ENCODE measurements around the gene EXOC4.
"Not testable (repeated sequence)": the region's sequence is repeated elsewhere in the genome, so short reads cannot be mapped to it uniquely, and the experiment has no call there.

DNA sequence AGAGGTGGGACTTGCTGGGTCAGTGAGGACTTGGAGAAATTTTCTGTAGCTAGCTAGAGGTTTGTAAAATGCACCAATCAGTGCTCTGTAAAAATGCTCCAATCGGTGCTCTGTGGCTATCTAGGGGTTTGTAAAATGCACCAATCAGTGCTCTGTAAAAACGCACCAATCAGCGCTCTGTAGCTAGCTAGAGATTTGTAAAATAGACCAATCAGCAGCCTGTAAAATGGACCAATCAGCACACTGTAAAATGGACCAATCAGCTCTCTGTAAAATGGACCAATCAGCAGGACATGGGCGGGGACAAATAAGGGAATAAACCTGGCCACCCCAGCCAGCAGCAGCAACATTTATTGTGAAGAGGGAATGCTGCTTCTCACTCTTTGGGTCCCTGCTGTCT, 526.7 kb downstream of the EXOC4 start:
- TF ChIP-seq POLR2A (IDR thresholded peaks at IDR 0.05; ENCODE audit: low read length); GATA1 (IDR thresholded peaks at IDR 0.05; ENCODE audit: low read depth, low read length): not testable (repeated sequence)

Measured in erythroblast (primary cell).